H9 (cell line): Measurements from ENCODE around the gene ITPK1. TPM values are rescaled to one million over a fixed set of nuclear protein-coding genes. Genes with fewer than 3 reads are reported as not detected.

Experiments used
- DNase-seq: peaks from one replicate; pipeline ENCODE4 v3.0.0-alpha.2; 2017
- H2AFZ ChIP-seq: one replicate; pipeline ENCODE4 v1.6.1; 2013; ENCODE audit warnings: mild to moderate bottlenecking, low read length, control low read depth, moderate library complexity
- H2AK5ac ChIP-seq: 2 replicates; pipeline ENCODE4 v1.6.1; 2013; ENCODE audit warnings: low read length, control low read depth, mixed read lengths; ENCODE audit not compliant: insufficient read length
- H2BK120ac ChIP-seq: one replicate; pipeline ENCODE4 v1.6.1; 2013; ENCODE audit warnings: low read depth, mild to moderate bottlenecking, low read length, control low read depth, inconsistent platforms; ENCODE audit not compliant: poor library complexity, severe bottlenecking
- H2BK12ac ChIP-seq: 2 replicates; pipeline ENCODE4 v1.6.1; 2013; ENCODE audit warnings: low read length, control low read depth, mixed read lengths, low read depth; ENCODE audit not compliant: insufficient read length
- H2BK15ac ChIP-seq: 2 replicates; pipeline ENCODE4 v1.6.1; 2013; ENCODE audit warnings: low read depth, low read length, control low read depth
- H2BK20ac ChIP-seq: one replicate; pipeline ENCODE4 v1.6.1; 2013; ENCODE audit warnings: low read depth, mild to moderate bottlenecking, low read length, control low read depth, inconsistent platforms; ENCODE audit not compliant: poor library complexity, severe bottlenecking
- H2BK5ac ChIP-seq: 2 replicates; pipeline ENCODE4 v1.6.1; 2013; ENCODE audit warnings: low read length, control low read depth, mixed read lengths; ENCODE audit not compliant: insufficient read length
- H3K14ac ChIP-seq: 2 replicates; pipeline ENCODE4 v1.6.1; 2013; ENCODE audit warnings: low read length, control low read depth; ENCODE audit not compliant: insufficient read depth
- H3K18ac ChIP-seq: 2 replicates; pipeline ENCODE4 v1.6.1; 2013; ENCODE audit warnings: low read depth, mild to moderate bottlenecking, mixed read lengths, low read length, control low read depth; ENCODE audit not compliant: insufficient read length
- H3K23ac ChIP-seq: 2 replicates; pipeline ENCODE4 v1.6.1; 2013; ENCODE audit warnings: low read length, control low read depth, mixed read lengths, low read depth; ENCODE audit not compliant: insufficient read length
- H3K23me2 ChIP-seq: 2 replicates; pipeline ENCODE4 v1.6.1; 2013; ENCODE audit warnings: low read depth, mild to moderate bottlenecking, mixed read lengths, low read length, control low read depth; ENCODE audit not compliant: insufficient read length, poor library complexity, severe bottlenecking
- H3K27ac ChIP-seq: 2 replicates; pipeline ENCODE4 v1.5.1; 2013; ENCODE audit warnings: low read length, control low read depth, mixed read lengths, low read depth; ENCODE audit not compliant: insufficient read length
- H3K27me3 ChIP-seq: 2 replicates; pipeline ENCODE4 v1.6.1; 2013; ENCODE audit warnings: low read length, control low read depth, inconsistent platforms; ENCODE audit not compliant: insufficient read depth
- H3K4ac ChIP-seq: 2 replicates; pipeline ENCODE4 v1.6.1; 2013; ENCODE audit warnings: low read depth, mild to moderate bottlenecking, control low read depth, inconsistent platforms, low read length, moderate library complexity
- H3K4me1 ChIP-seq: 2 replicates; pipeline ENCODE4 v1.6.1; 2013; ENCODE audit warnings: low read length, control low read depth, inconsistent platforms; ENCODE audit not compliant: insufficient read depth
- H3K4me2 ChIP-seq: 2 replicates; pipeline ENCODE4 v1.6.1; 2013; ENCODE audit warnings: low read length, control low read depth, mixed read lengths; ENCODE audit not compliant: insufficient read length, insufficient read depth
- H3K56ac ChIP-seq: 2 replicates; pipeline ENCODE4 v1.6.1; 2013; ENCODE audit warnings: low read depth, mild to moderate bottlenecking, mixed read lengths, low read length, control low read depth; ENCODE audit not compliant: insufficient read length
- H3K79me1 ChIP-seq: 2 replicates; pipeline ENCODE4 v1.6.1; 2013; ENCODE audit warnings: low read depth, mild to moderate bottlenecking, moderate library complexity, low read length, control low read depth, inconsistent platforms; ENCODE audit not compliant: insufficient read depth, poor library complexity, severe bottlenecking
- H3K79me2 ChIP-seq: 2 replicates; pipeline ENCODE4 v1.6.1; 2013; ENCODE audit warnings: low read length, control low read depth, inconsistent platforms; ENCODE audit not compliant: insufficient read depth
- H3K9ac ChIP-seq: 2 replicates; pipeline ENCODE4 v1.6.1; 2013; ENCODE audit warnings: low read length, control low read depth, mixed read lengths; ENCODE audit not compliant: insufficient read length; ENCODE audit errors: extremely low read depth
- H3K9me3 ChIP-seq: one replicate; pipeline ENCODE4 v1.6.1; 2013; ENCODE audit warnings: low read depth, low read length, inconsistent platforms; ENCODE audit not compliant: control insufficient read depth
- H3T11ph ChIP-seq: one replicate; pipeline ENCODE4 v1.6.1; 2013; ENCODE audit warnings: mild to moderate bottlenecking, low read length, control low read depth, inconsistent platforms
- H4K20me1 ChIP-seq: one replicate; pipeline ENCODE4 v1.6.1; 2013; ENCODE audit not compliant: control insufficient read depth, insufficient read length, insufficient read depth
- H4K5ac ChIP-seq: 2 replicates; pipeline ENCODE4 v1.6.1; 2013; ENCODE audit warnings: low read depth, mild to moderate bottlenecking, mixed read lengths, low read length, control low read depth; ENCODE audit not compliant: insufficient read length
- H4K8ac ChIP-seq: replicated peaks from 2 replicates; pipeline ENCODE4 v1.6.1; 2013; ENCODE audit warnings: low read length, control low read depth, mixed read lengths, low read depth; ENCODE audit not compliant: insufficient read length
- H4K91ac ChIP-seq: 2 replicates; pipeline ENCODE4 v1.6.1; 2013; ENCODE audit warnings: low read depth, mild to moderate bottlenecking, moderate library complexity, mixed read lengths, low read length, control low read depth; ENCODE audit not compliant: insufficient read length
- H3K27ac Mint-ChIP-seq, 3 experiments: 2 replicates in 2 of 3; 3 replicates in 1 of 3; pipeline ENCODE4 v1.8.0; 2020 to 2021; ENCODE audit warnings: mixed read lengths in 3 of 3, mild to moderate bottlenecking in 1 of 3, moderate library complexity in 1 of 3
- H3K27me3 Mint-ChIP-seq: 2 replicates; pipeline ENCODE4 v1.8.0; 2021; ENCODE audit warnings: low read depth, mild to moderate bottlenecking, moderate library complexity, mixed read lengths
- H3K36me3 Mint-ChIP-seq, 3 experiments: 2 replicates in 2 of 3; 3 replicates in 1 of 3; pipeline ENCODE4 v1.8.0; 2020 to 2021; ENCODE audit warnings: low read depth in 3 of 3, mixed read lengths in 3 of 3; ENCODE audit not compliant: insufficient read depth in 1 of 3
- H3K4me1 Mint-ChIP-seq, 2 experiments: 2 replicates each; pipeline ENCODE4 v1.8.0; 2020; ENCODE audit warnings: mixed read lengths in 2 of 2
- H3K4me3 Mint-ChIP-seq, 2 experiments: 2 replicates in 1 of 2; 3 replicates in 1 of 2; pipeline ENCODE4 v1.8.0; 2020 to 2021; ENCODE audit warnings: mild to moderate bottlenecking in 2 of 2, mixed read lengths in 2 of 2, moderate library complexity in 1 of 2
- H3K9me3 Mint-ChIP-seq, 2 experiments: 2 replicates in 1 of 2; 3 replicates in 1 of 2; pipeline ENCODE4 v1.8.0; 2020; ENCODE audit warnings: mild to moderate bottlenecking in 2 of 2, mixed read lengths in 2 of 2, moderate library complexity in 1 of 2
- WGBS: extraction: QIAGEN DNeasy Blood & Tissue Kit; methylation state at CpG from one replicate; pipeline ENCODE4 v1.1.7; 2013; ENCODE audit warnings: missing lambda C conversion rate, low lambda C conversion rate, mixed read lengths; ENCODE audit not compliant: insufficient read length; ENCODE audit errors: extremely low coverage; 5-methylcytosine and 5-hydroxymethylcytosine counted together
- total RNA-seq: library from RNA; stranded (reverse); gene quantifications from 2 replicates; pipeline ENCODE4 v1.2.1, GENCODE V29; 2021
- TF ChIP-seq, protein P1 (sequence below): fragments of 200-600 bp; sonication (generic); conservative IDR thresholded peaks from 3 replicates; pipeline ENCODE4 v1.8.0; 2021; ENCODE audit warnings: antibody characterized with exemption, mild to moderate bottlenecking

The ITPK1 gene
- total RNA-seq, 1 experiment from 2014 or later = 92.7 TPM

DNA sequence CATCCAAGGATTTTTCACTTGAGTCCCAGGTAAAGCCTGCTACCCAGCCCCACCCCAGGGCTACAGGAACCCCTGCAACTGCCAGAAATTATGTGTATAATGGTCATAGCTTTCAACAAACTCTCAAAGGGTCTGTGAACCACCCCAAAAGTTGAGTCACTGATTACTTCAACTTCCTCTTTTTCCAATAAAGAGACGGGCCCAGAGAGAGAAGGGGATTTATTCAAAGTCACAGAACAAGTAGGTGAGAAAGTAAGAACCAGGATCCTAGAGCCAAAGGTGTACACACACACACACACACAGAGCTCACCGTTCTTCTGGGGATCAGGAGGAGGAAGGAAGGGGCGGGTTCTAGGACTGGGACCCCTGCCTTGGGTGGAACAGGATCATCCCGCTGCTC lies 4.8 kb upstream of the ITPK1 start:
- no peak overlapping the region for H3K56ac ChIP-seq
- no peak overlapping the region for H3K23ac ChIP-seq
- no peaks in the 10 kb centered on the region for H3K79me1 ChIP-seq
- H3K14ac ChIP-seq = no peak overlapping the region
- no peaks in the 10 kb centered on the region for H3K9me3 ChIP-seq
- Mint-ChIP-seq H3K4me3 (no peak overlapping the region), H3K4me1 (peaks cover 4 to 13% of the 10 kb centered on the region in 2 experiments), H3K36me3 (no peaks in the 10 kb centered on the region; a peak in 1 of 7 replicates), H3K27me3 (no peaks in the 10 kb centered on the region; the same call in 1 of the 2 replicates), H3K27ac (no peak overlapping the region), H3K9me3 (no peaks in the 10 kb centered on the region)
- H3T11ph ChIP-seq = no peak overlapping the region
- H2BK5ac ChIP-seq = no peak overlapping the region
- H2BK15ac ChIP-seq = no peak overlapping the region
- H3K23me2 ChIP-seq = peaks cover 6% of the 10 kb centered on the region
- no peaks in the 10 kb centered on the region for H3K79me2 ChIP-seq
- H4K5ac ChIP-seq = no peak overlapping the region
- H4K20me1 ChIP-seq = no peaks in the 10 kb centered on the region
- no peak overlapping the region for H3K18ac ChIP-seq
- no peak overlapping the region for H2BK12ac ChIP-seq
- no peaks in the 10 kb centered on the region for H3K4me1 ChIP-seq
- H2BK120ac ChIP-seq = no peak overlapping the region
- no peak overlapping the region for H3K4me2 ChIP-seq
- TF ChIP-seq, protein P1, sequence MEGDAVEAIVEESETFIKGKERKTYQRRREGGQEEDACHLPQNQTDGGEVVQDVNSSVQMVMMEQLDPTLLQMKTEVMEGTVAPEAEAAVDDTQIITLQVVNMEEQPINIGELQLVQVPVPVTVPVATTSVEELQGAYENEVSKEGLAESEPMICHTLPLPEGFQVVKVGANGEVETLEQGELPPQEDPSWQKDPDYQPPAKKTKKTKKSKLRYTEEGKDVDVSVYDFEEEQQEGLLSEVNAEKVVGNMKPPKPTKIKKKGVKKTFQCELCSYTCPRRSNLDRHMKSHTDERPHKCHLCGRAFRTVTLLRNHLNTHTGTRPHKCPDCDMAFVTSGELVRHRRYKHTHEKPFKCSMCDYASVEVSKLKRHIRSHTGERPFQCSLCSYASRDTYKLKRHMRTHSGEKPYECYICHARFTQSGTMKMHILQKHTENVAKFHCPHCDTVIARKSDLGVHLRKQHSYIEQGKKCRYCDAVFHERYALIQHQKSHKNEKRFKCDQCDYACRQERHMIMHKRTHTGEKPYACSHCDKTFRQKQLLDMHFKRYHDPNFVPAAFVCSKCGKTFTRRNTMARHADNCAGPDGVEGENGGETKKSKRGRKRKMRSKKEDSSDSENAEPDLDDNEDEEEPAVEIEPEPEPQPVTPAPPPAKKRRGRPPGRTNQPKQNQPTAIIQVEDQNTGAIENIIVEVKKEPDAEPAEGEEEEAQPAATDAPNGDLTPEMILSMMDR = no peak
- H2AFZ ChIP-seq = no peak overlapping the region
- no peak overlapping the region for H3K27ac ChIP-seq
- no peak overlapping the region for H4K91ac ChIP-seq
- DNase-seq = no peak
- no peak overlapping the region for H3K9ac ChIP-seq
- H3K27me3 ChIP-seq = no peaks in the 10 kb centered on the region
- no peak overlapping the region for H4K8ac ChIP-seq
- H2AK5ac ChIP-seq = no peak overlapping the region
- WGBS = no CpG with 5 or more reads among the region's 4 CpGs
- H3K4ac ChIP-seq = no peak overlapping the region
- H2BK20ac ChIP-seq = no peak overlapping the region
